Mucosa of stomach (tissue), 1 donor: ENCODE measurements around the gene KXD1.

ENCODE experiments used
- H3K27me3 ChIP-seq: one replicate; pipeline ENCODE4 v1.7.0; 2013; ENCODE audit warnings: mild to moderate bottlenecking, low read length; ENCODE audit not compliant: control insufficient read depth, insufficient read depth
- H3K36me3 ChIP-seq: one replicate; pipeline ENCODE4 v1.7.0; 2013; ENCODE audit warnings: low read length; ENCODE audit not compliant: control insufficient read depth, insufficient read depth
- H3K4me1 ChIP-seq: one replicate; pipeline ENCODE4 v1.7.0; 2013; ENCODE audit warnings: mild to moderate bottlenecking, low read length; ENCODE audit not compliant: control insufficient read depth, insufficient read depth
- H3K4me3 ChIP-seq: one replicate; pipeline ENCODE4 v1.7.0; 2013; ENCODE audit warnings: low read length
- H3K9ac ChIP-seq: one replicate; pipeline ENCODE4 v1.7.0; 2013; ENCODE audit warnings: mild to moderate bottlenecking, low read length, moderate library complexity
- H3K9me3 ChIP-seq: one replicate; pipeline ENCODE4 v1.7.0; 2013; ENCODE audit warnings: mild to moderate bottlenecking, low read length, moderate library complexity; ENCODE audit not compliant: control insufficient read depth
- donor health status: Pancreatic carcinoma.

Gene KXD1

GRCh38 chr19:18568367-18568766 is 10.7 kb downstream of the KXD1 start:
- Histone ChIP-seq H3K4me1 (peaks cover 11% of the 10 kb centered on the region), H3K4me3 (no peak overlapping the region), H3K27me3 (no peaks in the 10 kb centered on the region), H3K9me3 (no peaks in the 10 kb centered on the region), H3K36me3 (peaks cover 6% of the 10 kb centered on the region), H3K9ac (no peak overlapping the region)

DNA sequence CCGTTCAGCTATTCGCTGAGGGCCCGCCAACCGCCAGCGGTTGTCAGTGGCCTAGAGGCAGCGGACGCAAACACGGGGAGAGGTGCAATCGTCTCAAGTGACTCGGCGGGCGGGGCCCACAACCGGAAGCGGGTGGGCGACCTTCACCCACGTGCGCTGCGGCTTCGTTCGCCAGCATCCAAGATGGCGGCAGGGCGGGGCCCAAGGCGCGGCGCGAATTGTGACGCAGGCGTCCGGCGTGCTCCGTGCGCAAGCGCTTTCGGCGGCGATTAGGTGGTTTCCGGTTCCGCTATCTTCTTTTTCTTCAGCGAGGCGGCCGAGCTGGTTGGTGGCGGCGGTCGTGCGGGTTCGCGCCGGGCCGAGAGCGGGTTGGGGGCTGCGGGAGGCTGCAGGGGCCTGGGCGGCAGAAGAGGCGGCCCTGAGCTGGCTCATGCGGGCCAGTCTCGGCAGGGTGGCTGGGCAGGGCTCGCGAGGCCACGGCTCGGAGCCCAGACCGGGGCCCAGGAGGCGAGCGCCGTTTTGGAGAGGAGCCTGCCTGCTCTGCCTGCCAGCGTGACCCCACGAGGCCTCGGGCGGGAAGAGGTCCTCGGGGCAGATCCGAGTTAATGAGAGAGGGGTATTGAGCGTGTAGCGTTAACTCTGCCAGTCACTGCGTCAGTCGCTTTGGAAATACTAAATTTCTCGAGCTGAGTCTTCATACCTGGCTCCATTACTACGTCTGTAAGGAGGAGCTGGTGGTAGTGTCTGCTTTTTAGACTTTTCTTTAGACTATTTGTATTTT is 14.1 kb downstream of the KXD1 start, which contains the start of gene UBA52:
Gene UBA52, plus strand, starts transcription at position 294 of the 781 bp plus-strand sequence. CDS start 1,444 bp downstream, outside the sequence.
- no peaks in the 10 kb centered on the region for H3K27me3 ChIP-seq
- peak within 1 kb of the TSS; percentile 91 for H3K9ac ChIP-seq
- H3K4me3 ChIP-seq = peak within 1 kb of the TSS; percentile 80
- H3K9me3 ChIP-seq = no peaks in the 10 kb centered on the region
- peaks cover 15% of the 10 kb centered on the region for H3K4me1 ChIP-seq
- H3K36me3 ChIP-seq = peaks cover 9% of the 10 kb centered on the region

GRCh38 chr19:18574691-18575291 is 17.1 kb downstream of the KXD1 start:
- no peak overlapping the region for H3K9ac ChIP-seq
- no peak overlapping the region for H3K4me3 ChIP-seq
- H3K4me1 ChIP-seq = peaks cover 15% of the 10 kb centered on the region
- no peaks in the 10 kb centered on the region for H3K27me3 ChIP-seq
- H3K9me3 ChIP-seq = no peaks in the 10 kb centered on the region
- peaks cover 9% of the 10 kb centered on the region for H3K36me3 ChIP-seq

GRCh38 chr19:18576383-18576782 is 18.7 kb downstream of the KXD1 start:
- Histone ChIP-seq H3K9me3 (no peaks in the 10 kb centered on the region), H3K9ac (no peak overlapping the region), H3K36me3 (peaks cover 9% of the 10 kb centered on the region), H3K27me3 (no peaks in the 10 kb centered on the region), H3K4me3 (no peak overlapping the region), H3K4me1 (peaks cover 15% of the 10 kb centered on the region)

GRCh38 chr19:18577365-18577914 is 19.8 kb downstream of the KXD1 start:
- H3K4me3 ChIP-seq = no peak overlapping the region
- H3K27me3 ChIP-seq = no peaks in the 10 kb centered on the region
- H3K4me1 ChIP-seq = peaks cover 14% of the 10 kb centered on the region
- H3K36me3 ChIP-seq = peaks cover 9% of the 10 kb centered on the region
- no peaks in the 10 kb centered on the region for H3K9me3 ChIP-seq
- H3K9ac ChIP-seq = no peak overlapping the region

DNA sequence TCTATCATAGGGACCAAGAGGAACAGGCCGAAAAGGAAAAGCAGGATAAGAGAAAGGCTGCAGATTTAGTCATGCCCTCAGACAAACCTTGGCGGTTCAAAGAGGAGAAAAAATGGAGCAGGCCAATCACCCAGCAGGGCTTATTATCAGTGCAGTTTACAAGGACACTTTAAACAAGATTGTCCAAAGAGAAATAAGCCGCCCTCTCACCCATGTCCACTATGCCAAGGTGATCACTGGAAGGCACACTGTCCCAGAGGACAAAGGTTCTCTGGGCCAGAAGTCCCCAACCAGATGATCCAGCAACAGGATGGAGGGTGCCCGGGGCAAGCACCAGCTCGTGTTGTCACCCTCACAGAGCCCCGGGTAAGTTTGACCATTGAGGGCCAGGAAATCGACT is 22.6 kb downstream of the KXD1 start:
- Histone ChIP-seq H3K4me1 (no peaks in the 10 kb centered on the region), H3K9me3 (no peaks in the 10 kb centered on the region), H3K36me3 (peaks cover under 1% of the 10 kb centered on the region), H3K27me3 (peaks cover 2% of the 10 kb centered on the region), H3K4me3 (no peak overlapping the region), H3K9ac (no peak overlapping the region)

GRCh38 chr19:18586306-18586705 is 28.6 kb downstream of the KXD1 start:
- H3K9me3 ChIP-seq = no peaks in the 10 kb centered on the region
- peaks cover 5% of the 10 kb centered on the region for H3K27me3 ChIP-seq
- H3K9ac ChIP-seq = no peak overlapping the region
- H3K4me3 ChIP-seq = no peak overlapping the region
- peaks cover 12% of the 10 kb centered on the region for H3K4me1 ChIP-seq
- H3K36me3 ChIP-seq = no peaks in the 10 kb centered on the region

DNA sequence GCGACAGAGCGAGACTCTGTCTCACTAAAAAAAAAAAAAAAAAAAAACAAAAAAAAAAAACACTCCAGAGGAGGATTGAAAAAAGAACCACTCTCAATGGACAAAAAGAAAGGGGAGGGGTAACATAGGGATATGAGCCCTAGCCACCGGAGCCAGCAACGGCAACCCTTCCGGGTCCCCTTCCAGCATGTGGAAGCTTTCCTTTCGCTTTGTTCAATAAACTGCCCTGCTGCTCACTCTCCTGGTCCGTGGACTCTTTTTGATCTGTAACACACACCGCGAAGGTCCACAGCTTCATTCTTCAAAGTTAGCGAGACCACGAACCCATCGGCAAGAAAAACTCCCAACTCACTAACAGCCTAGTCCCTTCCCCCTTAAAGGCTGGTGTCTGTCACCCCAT is 29.9 kb downstream of the KXD1 start:
- Histone ChIP-seq H3K4me1 (peaks cover 12% of the 10 kb centered on the region), H3K9ac (no peak overlapping the region), H3K4me3 (no peak overlapping the region), H3K36me3 (no peaks in the 10 kb centered on the region), H3K9me3 (no peaks in the 10 kb centered on the region), H3K27me3 (peaks cover 5% of the 10 kb centered on the region)

- Histone ChIP-seq H3K9me3 (no peaks in the 10 kb centered on the region), H3K4me3 (peak overlapping the region; percentile 67), H3K27me3 (peaks cover 5% of the 10 kb centered on the region), H3K4me1 (peaks cover 12% of the 10 kb centered on the region), H3K36me3 (no peaks in the 10 kb centered on the region), H3K9ac (peak overlapping the region; percentile 53)
Measured at GRCh38 chr19:18587962-18588610, 30.4 kb downstream of the KXD1 start.

DNA sequence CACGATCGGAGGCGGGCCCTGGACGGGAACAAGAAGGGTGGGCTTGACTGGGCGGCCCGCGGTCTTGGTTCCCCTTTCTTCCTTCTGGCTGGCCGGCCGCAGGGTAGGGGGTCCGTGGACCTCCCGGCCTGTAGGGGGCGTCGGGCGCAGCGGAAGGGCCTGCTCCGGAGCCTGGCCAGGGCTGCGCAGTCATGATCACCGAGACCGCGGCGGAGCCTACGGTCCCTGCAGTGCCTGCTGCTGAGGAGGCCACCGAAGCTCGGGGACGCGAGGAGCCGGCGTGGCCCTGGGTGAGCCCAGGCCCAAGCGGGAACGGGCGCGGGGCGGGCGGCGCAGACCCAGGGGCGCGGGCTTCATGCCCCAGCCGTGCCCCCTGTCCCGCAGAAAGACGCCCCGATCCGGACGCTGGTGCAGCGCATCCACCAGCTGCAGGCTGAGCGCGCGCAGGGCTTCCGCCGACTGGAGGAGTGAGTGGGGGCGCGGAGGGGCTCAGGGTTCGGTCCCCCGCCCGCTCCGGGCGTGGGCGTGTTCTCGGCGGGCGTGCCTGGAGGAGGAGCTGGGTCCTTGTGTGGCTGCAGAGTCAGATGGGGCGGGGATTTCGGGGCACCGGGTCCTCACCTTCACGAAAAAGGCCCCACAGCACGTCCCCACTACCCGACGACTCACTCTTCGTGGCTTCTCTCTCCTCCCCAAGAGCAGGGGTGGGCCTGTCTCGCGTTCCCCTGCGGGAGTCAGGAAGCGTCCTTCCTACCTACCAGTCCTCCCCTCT is 31.1 kb downstream of the KXD1 start, which contains the start of gene REX1BD:
Gene REX1BD, plus strand, starts transcription at position 188 of the 769 bp plus-strand sequence. Its CDS starts 4 bp downstream, at position 192.
- Histone ChIP-seq H3K27me3 (peaks cover 5% of the 10 kb centered on the region), H3K9ac (peak within 1 kb of the TSS; percentile 53), H3K4me3 (peak within 1 kb of the TSS; percentile 67), H3K9me3 (no peaks in the 10 kb centered on the region), H3K4me1 (peaks cover 12% of the 10 kb centered on the region), H3K36me3 (no peaks in the 10 kb centered on the region)

GRCh38 chr19:18589380-18590272 is 32.0 kb downstream of the KXD1 start:
- Histone ChIP-seq H3K4me1 (peaks cover 19% of the 10 kb centered on the region), H3K27me3 (peaks cover 7% of the 10 kb centered on the region), H3K36me3 (no peaks in the 10 kb centered on the region), H3K4me3 (peak overlapping the region; percentile 67), H3K9me3 (no peaks in the 10 kb centered on the region), H3K9ac (peak overlapping the region; percentile 53)
